Kidney glomerular epithelial cell (primary cell): Measurements from ENCODE around the gene GPR39.
A peak's percentile ranks its signal among the peaks of the same experiment; 100 is the strongest.

Experiments
- DNase-seq: peaks from one replicate; lab custom pipeline; 2025; lab: John Stamatoyannopoulos, UW

The GPR39 gene

GRCh38 chr2:132671151-132671835 is 254.7 kb downstream of the GPR39 start:
- DNase-seq = peak; percentile 95

GRCh38 chr2:132676999-132677398 is 260.4 kb downstream of the GPR39 start:
- DNase-seq = no peak

- DNase-seq = no peak
Observed at GRCh38 chr2:132677661-132678060, 261.1 kb downstream of the GPR39 start.

- DNase-seq = peak; percentile 57
Observed at GRCh38 chr2:132678483-132678882, 261.9 kb downstream of the GPR39 start.

- no peak for DNase-seq
Observed at GRCh38 chr2:132680544-132680943, 263.9 kb downstream of the GPR39 start.

- DNase-seq = no peak
Observed at GRCh38 chr2:132681766-132682165, 265.2 kb downstream of the GPR39 start.

GRCh38 chr2:132690664-132691303 is 274.2 kb downstream of the GPR39 start:
- no peak for DNase-seq

- no peak for DNase-seq
Observed at GRCh38 chr2:132691556-132691955, 275.0 kb downstream of the GPR39 start.

- no peak for DNase-seq
Observed at GRCh38 chr2:132692816-132693215, 276.2 kb downstream of the GPR39 start.
